ENCODE results near the gene WAC. TPM values are rescaled to one million over a fixed set of nuclear protein-coding genes. Genes with fewer than 3 reads are reported as not detected.
"Not testable (repeated sequence)": the region's sequence is repeated elsewhere in the genome, so short reads cannot be mapped to it uniquely, and the experiment has no call there.

The WAC gene
- total and polyA plus RNA-seq, 10 of the 15 experiments (the other 5 are each of a cell fraction or from before 2014, with no cell fraction given): 26.5 to 131 (median 69.4) TPM

DNA sequence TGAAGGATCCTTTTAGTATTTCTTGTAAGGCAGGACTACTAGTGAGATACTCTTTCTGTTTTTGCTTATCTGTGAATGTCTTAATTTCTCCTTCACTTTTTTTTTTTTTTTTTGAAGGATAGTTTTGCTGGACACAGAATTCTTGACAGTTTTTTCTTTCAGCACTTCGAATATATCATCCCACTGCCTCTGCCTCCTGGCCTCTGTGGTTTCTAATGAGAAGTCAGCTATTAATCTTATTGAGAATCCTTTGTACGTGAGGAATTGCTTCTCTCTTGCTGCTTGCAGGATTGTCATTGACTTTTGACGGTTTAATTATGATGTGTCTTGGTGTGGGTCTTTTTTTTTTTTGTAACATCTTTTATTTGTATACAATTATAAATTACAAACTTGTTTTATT is 12.6 kb upstream of the WAC start (continued):
- TF ChIP-seq ZBTB33 (IDR thresholded peaks at IDR 0.05): no peak
- TF ChIP-seq CHD1 (IDR thresholded peaks at IDR 0.05; ENCODE audit: low read depth, low read length): no peak
- no peak for TF ChIP-seq ZNF24 (IDR thresholded peaks at IDR 0.05)

- in situ Hi-C loops (cut with MboI); POLR2A ChIA-PET; RAD21 ChIA-PET (ENCODE audit: unreplicated experiment); H3K27me3 ChIP-seq (replicated peaks in 1 of 2; ENCODE audit: control insufficient read depth in 2 of 2, insufficient read depth in 2 of 2, low read length in 1 of 2); DNase-seq (ENCODE audit: low read depth, low spot score); H3K4me3 ChIP-seq; FAIRE-seq; SMC1A ChIA-PET (ENCODE audit: uncharacterized antibody, unreplicated experiment); H3K27ac ChIP-seq (ENCODE audit: control insufficient read depth, insufficient read depth); H3K9ac ChIP-seq (ENCODE audit: control insufficient read depth, insufficient read depth, low read length); H3K36me3 ChIP-seq (ENCODE audit: control insufficient read depth in 2 of 2, insufficient read depth in 2 of 2, low read length in 1 of 2); H2AFZ ChIP-seq (ENCODE audit: control insufficient read depth, low read depth, low read length); H3K4me1 ChIP-seq (ENCODE audit: control insufficient read depth, insufficient read depth, low read length); H4K20me1 ChIP-seq (ENCODE audit: control insufficient read depth, insufficient read depth); H3K79me2 ChIP-seq (ENCODE audit: control insufficient read depth, insufficient read depth, low read length); BruUV-seq (replicated peaks); H3K4me2 ChIP-seq (ENCODE audit: control insufficient read depth, insufficient read depth); intact Hi-C loops (cut with micrococcal nuclease; ENCODE audit: unreplicated experiment); ATAC-seq; CTCF ChIA-PET; H3K9me3 ChIP-seq (replicated peaks; ENCODE audit: control insufficient read depth, insufficient read depth, low read length): not testable (repeated sequence)
- WGBS (ENCODE audit: insufficient coverage, insufficient replicate concordance, low lambda C conversion rate, missing lambda C conversion rate): 100% methylated on average over 1 of the region's 4 CpGs
Observed at GRCh38 chr10:28520828-28521227, 12.1 kb upstream of the WAC start.

DNA sequence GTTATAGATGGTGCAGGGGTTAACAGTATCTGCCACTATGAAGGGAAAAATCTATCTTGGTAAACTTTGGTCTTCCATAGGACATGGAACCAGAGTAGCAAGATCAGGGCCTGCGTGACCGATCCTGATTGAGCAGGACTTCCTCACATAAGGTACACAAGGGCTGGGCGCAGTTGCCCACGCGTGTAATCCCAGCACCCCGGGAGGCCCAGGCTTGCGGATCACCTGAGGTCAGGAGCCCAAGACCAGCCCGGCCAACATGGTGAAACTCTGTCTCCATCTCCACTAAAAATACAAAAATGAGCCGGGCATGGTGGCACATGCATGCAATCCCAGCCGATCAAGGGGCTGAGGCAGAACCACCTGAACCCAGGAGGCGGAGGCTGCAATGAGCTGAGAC is 11.0 kb upstream of the WAC start:
- DNase-seq (ENCODE audit: low read depth, low spot score); H2AFZ ChIP-seq (ENCODE audit: control insufficient read depth, low read depth, low read length); H3K9me3 ChIP-seq (replicated peaks; ENCODE audit: control insufficient read depth, insufficient read depth, low read length); ATAC-seq; H3K4me2 ChIP-seq (ENCODE audit: control insufficient read depth, insufficient read depth); H4K20me1 ChIP-seq (ENCODE audit: control insufficient read depth, insufficient read depth); POLR2A ChIA-PET; intact Hi-C loops (cut with micrococcal nuclease; ENCODE audit: unreplicated experiment); H3K27me3 ChIP-seq (replicated peaks in 1 of 2; ENCODE audit: control insufficient read depth in 2 of 2, insufficient read depth in 2 of 2, low read length in 1 of 2); in situ Hi-C loops (cut with MboI); H3K9ac ChIP-seq (ENCODE audit: control insufficient read depth, insufficient read depth, low read length); RAD21 ChIA-PET (ENCODE audit: unreplicated experiment); CTCF ChIA-PET; H3K79me2 ChIP-seq (ENCODE audit: control insufficient read depth, insufficient read depth, low read length); SMC1A ChIA-PET (ENCODE audit: uncharacterized antibody, unreplicated experiment); BruUV-seq (replicated peaks); H3K4me3 ChIP-seq; H3K36me3 ChIP-seq (ENCODE audit: control insufficient read depth in 2 of 2, insufficient read depth in 2 of 2, low read length in 1 of 2); FAIRE-seq; H3K27ac ChIP-seq (ENCODE audit: control insufficient read depth, insufficient read depth); H3K4me1 ChIP-seq (ENCODE audit: control insufficient read depth, insufficient read depth, low read length): not testable (repeated sequence)
- 92% methylated on average over 11 of the region's 11 CpGs for WGBS (ENCODE audit: insufficient coverage, insufficient replicate concordance, low lambda C conversion rate, missing lambda C conversion rate)
